GM12865 (cell line): ENCODE measurements around the gene NPHP4.

Experiments used
- DNase-seq: peaks from one replicate; pipeline ENCODE4 v3.0.0; 2010; ENCODE audit warnings: low read depth
- H3K4me3 ChIP-seq: 2 replicates; pipeline ENCODE4 v1.5.1; 2011; ENCODE audit warnings: mild to moderate bottlenecking, low read depth, low read length, control low read depth
- TF ChIP-seq, protein P1 (sequence below): IDR thresholded peaks from 2 replicates; pipeline ENCODE4 v1.5.1; 2011; ENCODE audit warnings: low read length, control low read depth, low read depth, inconsistent platforms; ENCODE audit not compliant: insufficient read depth; ENCODE audit errors: missing control alignments

NPHP4 gene

DNA sequence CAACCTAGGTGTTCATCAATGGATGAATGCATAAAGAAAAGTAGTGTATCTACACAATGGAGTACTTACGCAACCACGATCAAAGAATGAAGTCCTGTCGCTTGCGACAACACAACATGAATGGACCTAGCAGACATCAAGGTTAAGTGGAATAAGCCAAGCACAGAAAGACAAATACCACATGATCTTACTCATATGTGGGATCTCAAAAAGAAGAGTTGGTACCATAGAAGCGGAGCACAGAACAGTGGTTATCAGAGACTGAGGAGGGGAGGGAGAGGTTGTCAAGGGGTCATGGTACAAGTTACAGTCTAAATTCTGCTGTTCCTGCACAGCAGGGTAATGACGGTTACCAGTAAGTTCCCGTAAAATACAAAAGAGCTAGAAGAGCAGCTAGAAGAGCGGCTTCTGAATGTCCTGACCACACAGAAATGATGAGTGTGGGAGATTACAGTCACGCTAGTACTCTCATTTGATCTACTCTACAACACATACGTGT, 36.7 kb downstream of the NPHP4 start:
- DNase-seq, result no peak
- H3K4me3 ChIP-seq, result no peak overlapping the region
- TF ChIP-seq, protein P1, sequence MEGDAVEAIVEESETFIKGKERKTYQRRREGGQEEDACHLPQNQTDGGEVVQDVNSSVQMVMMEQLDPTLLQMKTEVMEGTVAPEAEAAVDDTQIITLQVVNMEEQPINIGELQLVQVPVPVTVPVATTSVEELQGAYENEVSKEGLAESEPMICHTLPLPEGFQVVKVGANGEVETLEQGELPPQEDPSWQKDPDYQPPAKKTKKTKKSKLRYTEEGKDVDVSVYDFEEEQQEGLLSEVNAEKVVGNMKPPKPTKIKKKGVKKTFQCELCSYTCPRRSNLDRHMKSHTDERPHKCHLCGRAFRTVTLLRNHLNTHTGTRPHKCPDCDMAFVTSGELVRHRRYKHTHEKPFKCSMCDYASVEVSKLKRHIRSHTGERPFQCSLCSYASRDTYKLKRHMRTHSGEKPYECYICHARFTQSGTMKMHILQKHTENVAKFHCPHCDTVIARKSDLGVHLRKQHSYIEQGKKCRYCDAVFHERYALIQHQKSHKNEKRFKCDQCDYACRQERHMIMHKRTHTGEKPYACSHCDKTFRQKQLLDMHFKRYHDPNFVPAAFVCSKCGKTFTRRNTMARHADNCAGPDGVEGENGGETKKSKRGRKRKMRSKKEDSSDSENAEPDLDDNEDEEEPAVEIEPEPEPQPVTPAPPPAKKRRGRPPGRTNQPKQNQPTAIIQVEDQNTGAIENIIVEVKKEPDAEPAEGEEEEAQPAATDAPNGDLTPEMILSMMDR, result no peak

DNA sequence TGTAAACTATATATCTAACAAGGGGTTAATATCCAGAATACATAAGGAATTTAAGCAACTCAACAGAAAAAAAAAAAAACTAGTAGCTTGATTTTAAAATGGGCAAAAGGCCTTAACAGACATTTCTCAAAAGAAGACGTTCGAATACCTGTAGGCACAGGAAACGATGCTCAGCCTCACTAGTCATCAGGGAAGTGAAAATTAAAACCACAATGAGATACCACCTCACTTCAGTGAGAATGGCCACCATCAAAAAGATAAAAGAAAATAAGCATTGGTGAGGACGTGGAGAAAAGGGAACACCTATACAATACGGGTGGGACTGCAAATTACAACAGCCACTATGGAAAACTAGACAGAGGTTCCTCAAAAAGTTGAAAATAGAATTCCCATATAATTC, 37.3 kb downstream of the NPHP4 start:
- H3K4me3 ChIP-seq, result no peak overlapping the region
- TF ChIP-seq, protein P1, result no peak
- peak; percentile 61 for DNase-seq

DNA sequence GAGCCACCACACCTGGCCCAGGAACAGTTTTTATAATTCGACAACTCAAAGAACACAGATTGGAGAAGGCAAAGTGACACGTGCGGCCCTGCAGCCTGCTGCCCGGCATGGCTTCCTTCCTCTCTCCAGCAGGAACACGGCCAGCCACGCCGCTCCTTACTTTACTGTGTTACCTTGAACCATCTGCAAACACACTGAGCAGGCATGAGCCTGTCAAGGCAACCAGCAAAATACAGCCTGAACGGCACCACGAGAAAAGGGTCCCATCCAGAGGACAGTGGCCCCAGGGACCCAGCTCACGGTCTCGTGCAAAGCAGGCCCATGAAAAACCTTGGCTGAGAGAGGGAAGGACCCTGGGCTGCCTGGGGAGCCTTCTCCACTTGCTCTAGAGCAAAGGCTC, 38.8 kb downstream of the NPHP4 start:
- H3K4me3 ChIP-seq, result no peak overlapping the region
- TF ChIP-seq, protein P1, result no peak
- DNase-seq, result no peak

DNA sequence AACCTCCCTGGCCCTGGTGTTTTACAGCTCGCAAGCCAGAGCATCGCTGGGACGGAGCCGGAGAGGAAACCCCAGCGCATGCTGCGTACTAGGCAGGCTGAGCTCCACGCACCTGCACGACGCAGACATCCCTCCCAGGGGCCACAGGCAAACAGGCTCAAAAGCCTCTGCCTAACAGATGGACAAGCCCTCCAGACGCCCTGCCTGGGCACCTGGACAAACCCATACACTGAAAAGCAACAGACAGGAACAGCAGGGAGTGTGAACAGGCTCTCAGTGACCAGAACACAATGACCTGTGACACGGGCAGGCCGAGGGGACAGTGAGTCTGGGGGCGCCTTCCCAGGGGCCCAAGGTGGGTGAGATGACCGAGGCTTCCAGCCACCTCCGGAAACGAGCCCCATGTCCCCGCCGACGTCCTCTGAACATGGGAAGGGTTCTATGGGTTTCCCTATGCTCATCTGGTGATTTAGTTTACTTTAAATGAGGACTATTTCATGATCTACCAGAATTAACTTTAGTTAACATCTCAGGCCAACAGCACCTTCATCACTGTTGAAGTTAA, 40.3 kb downstream of the NPHP4 start:
- no peak for DNase-seq
- TF ChIP-seq, protein P1, result no peak

DNA sequence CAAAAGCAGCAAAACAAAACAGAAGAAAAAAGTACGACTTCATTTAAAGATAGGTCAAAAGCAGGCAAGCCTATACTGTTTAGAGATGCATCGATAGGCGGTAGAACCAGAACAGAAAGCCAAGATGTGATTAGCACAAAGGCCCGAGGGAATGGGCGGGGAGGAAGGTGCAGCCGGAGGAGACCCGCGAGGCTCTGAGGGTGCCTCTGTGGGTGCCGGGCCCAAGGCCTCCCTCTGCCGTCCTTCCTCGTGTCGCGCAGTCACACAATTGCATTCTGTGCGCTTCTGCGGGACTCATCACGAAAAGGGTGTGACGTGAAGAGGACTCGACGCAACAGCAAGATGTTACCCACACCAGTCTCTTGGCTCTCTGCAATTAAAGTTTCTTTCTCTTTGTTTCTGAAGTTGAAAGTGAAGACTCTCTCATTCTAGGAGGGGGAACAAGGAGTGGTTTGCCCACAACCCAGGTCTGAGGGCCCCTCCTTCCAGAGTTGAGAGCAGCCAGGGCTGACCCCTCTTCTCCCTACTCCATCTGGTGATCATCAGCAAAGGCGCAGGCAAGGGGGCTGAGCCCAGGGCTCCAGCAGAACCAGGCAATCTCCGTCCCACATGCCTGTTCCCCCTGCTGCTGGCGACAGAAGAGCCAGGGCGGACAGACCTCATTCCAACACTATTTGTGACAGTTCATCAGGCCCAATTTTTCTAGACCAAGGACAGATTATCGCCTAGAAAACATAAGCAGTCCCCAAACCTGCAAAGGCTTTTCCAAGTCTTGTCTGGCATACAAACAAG, 41.0 kb downstream of the NPHP4 start:
- DNase-seq, result peak; percentile 18
- no peak overlapping the region for H3K4me3 ChIP-seq
- TF ChIP-seq, protein P1, result no peak

More for the DNA sequence above, 40.3 kb downstream of the NPHP4 start:
- H3K4me3 ChIP-seq, result no peak overlapping the region

DNA sequence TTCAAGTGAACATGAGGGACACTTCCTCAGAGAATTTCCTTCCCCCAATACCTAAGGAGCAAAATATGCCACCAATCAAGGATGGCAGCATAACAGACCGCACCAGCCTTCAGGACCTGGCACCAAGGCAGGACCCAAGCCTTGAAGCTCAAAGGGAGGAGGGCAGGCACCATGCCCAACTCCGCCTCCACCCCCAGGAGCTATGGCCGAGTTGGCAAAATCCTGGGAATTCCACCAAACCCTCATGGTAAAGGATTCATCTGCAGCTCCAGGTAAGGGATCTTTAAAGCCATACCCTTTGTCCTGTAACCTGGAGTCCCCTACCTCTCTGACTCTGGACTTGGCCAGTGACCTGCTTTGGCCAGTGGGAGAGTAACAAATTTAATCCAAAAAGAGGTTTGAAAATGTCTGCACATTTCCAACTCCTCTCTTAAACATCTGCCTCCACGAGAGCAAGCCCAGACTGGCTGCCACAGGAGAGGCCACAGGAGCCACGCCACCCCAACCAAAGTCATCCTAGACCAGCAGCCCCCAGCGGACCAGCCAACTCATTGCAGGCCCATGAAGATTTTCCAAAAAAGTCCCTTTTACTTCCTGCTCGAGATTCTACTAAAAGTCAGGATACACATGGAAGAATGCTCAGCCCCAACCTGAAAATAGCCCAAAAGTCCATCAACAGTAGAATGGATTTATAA, 41.9 kb downstream of the NPHP4 start:
- no peak overlapping the region for H3K4me3 ChIP-seq
- no peak for DNase-seq
- TF ChIP-seq, protein P1, result no peak
